Coronary artery (tissue), 2 donors: Measurements from ENCODE around the gene KCNJ10.

Experiments used
- DNase-seq: peaks from one replicate; pipeline ENCODE4 v3.0.0-alpha.2; 2017; ENCODE audit warnings: low spot score
- H3K27ac ChIP-seq, 2 donors: fragments of 200-600 bp; sonication (generic); one replicate each; pipeline ENCODE4 v1.5.1; 2016 to 2019
- H3K4me3 ChIP-seq: fragments of 200-600 bp; sonication (generic); 2 replicates; pipeline ENCODE4 v1.5.1; 2016; ENCODE audit warnings: mild to moderate bottlenecking, moderate library complexity
- TF ChIP-seq, protein P1 (sequence below): fragments of 200-600 bp; sonication (generic); IDR thresholded peaks from one replicate; pipeline ENCODE4 v1.5.1; 2019; ENCODE audit warnings: antibody characterized with exemption

Gene KCNJ10

DNA sequence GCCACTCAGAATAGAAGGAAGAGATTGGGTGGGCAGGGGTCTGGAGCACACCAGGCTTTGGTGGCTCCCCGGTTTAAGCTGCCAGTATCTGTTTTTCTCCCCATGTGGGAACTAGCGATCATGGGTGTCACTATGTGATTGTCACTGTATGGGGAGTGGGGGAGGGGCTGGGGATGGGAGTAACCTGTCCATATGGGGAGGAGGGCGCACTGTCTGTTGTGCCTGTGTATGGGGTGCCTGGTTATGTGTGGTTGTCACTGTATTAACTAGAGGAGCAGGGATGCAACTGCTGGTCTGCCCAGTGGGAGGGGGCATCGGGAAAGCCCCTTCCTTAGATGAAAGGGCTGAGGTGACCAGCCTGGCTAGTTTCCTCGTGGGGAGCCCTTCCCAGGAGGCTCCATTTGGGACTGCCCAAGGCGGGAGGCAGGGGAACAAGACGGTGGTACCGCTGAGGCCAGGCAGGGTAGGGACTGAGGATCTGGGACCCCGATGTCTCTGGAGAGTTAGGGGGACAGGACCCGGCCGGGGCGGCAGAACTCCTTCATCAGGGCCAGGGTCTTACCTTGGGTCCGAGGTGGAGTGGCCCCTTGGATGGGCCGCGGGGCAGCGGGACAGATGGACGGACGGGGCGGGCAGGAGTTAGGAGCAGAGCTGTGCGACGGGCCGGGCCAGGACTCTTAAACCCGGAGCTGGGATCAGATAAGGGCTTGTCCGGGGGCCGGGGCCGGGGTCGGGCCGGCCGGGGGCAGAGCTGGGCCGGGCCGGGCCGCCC is at the start of gene KCNJ10:
Gene KCNJ10, minus strand, starts transcription at position 701 of the 772 bp plus-strand sequence. CDS start 27,628 bp downstream, outside the sequence.
- TF ChIP-seq, protein P1, sequence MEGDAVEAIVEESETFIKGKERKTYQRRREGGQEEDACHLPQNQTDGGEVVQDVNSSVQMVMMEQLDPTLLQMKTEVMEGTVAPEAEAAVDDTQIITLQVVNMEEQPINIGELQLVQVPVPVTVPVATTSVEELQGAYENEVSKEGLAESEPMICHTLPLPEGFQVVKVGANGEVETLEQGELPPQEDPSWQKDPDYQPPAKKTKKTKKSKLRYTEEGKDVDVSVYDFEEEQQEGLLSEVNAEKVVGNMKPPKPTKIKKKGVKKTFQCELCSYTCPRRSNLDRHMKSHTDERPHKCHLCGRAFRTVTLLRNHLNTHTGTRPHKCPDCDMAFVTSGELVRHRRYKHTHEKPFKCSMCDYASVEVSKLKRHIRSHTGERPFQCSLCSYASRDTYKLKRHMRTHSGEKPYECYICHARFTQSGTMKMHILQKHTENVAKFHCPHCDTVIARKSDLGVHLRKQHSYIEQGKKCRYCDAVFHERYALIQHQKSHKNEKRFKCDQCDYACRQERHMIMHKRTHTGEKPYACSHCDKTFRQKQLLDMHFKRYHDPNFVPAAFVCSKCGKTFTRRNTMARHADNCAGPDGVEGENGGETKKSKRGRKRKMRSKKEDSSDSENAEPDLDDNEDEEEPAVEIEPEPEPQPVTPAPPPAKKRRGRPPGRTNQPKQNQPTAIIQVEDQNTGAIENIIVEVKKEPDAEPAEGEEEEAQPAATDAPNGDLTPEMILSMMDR: no peak
- H3K4me3 ChIP-seq: peak within 1 kb of the TSS; percentile 68
- no peak within 1 kb of the TSS for H3K27ac ChIP-seq
- DNase-seq: no peak

DNA sequence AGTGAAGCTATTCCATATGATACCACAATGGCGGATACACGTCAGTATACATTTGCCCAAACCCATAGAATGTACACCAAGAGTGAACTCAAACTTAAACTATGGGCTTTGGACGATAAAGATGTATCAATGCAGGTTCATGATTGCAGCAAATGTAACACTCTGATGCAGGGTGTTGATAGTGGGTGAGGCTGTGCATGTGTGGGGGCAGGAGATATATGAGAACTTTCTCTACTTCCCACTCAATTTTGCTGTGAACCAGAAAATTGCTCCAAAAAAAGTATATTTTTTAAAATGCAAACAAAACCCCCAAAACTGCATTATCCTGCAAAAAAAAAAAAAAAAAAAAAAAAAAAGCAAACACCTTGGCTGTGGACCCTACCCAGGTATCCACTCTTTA is 49.0 kb upstream of the KCNJ10 start:
- TF ChIP-seq, protein P1: no peak
- no peak for DNase-seq
- peak overlapping the region in 1 of 2 donors; percentile 91 for H3K27ac ChIP-seq
- H3K4me3 ChIP-seq: peak overlapping the region; percentile 66

DNA sequence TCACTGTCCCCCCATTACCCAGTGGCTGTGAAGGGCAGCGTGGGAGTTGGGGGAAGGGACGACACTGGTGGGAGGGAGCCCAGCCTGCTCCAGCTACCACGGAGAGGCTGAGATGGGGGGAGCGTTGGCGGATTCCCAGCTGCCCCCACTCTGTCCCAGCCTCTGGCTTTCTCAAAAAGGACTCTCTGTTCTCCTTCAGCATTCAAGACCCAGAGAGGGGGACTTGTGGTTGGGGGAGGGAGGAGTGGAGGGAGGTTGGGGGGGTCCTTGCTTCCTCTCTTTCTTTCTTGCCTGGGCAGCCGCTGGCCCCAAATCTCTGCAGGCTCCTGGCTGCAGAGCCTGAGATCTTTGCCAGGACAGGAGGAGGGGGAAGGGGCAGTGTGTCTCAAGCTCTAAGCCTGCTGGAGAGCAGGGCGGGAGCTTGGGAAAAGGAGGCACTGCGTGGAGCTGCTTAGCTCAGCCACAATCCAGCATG is 47.8 kb upstream of the KCNJ10 start:
- Histone ChIP-seq H3K27ac (peak overlapping the region; percentile 77 to 91), H3K4me3 (peak overlapping the region; percentile 66)
- no peak for DNase-seq
- TF ChIP-seq, protein P1: no peak

DNA sequence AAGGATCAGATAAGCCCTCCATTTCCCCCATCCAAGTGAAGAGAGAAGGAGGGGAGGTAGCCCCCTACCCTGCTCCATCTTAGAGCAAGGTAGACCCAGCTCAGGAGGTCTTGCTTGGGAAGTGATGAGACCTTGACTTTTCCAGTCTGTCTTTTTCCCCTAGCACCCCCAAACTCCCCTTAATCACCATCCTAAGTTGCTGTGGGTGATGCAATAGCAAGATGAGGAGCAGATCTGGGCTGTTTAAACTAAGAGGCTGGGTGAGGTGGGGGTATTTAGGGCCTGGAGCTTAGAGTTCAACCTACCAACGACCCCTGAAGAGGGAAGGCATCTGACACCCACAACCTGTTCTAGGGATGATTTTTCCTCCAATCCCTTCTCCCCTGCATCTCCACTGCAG is 47.3 kb upstream of the KCNJ10 start:
- no peak for DNase-seq
- H3K27ac ChIP-seq: peak overlapping the region; percentile 77 to 91
- peak overlapping the region; percentile 66 for H3K4me3 ChIP-seq
- TF ChIP-seq, protein P1: no peak

DNA sequence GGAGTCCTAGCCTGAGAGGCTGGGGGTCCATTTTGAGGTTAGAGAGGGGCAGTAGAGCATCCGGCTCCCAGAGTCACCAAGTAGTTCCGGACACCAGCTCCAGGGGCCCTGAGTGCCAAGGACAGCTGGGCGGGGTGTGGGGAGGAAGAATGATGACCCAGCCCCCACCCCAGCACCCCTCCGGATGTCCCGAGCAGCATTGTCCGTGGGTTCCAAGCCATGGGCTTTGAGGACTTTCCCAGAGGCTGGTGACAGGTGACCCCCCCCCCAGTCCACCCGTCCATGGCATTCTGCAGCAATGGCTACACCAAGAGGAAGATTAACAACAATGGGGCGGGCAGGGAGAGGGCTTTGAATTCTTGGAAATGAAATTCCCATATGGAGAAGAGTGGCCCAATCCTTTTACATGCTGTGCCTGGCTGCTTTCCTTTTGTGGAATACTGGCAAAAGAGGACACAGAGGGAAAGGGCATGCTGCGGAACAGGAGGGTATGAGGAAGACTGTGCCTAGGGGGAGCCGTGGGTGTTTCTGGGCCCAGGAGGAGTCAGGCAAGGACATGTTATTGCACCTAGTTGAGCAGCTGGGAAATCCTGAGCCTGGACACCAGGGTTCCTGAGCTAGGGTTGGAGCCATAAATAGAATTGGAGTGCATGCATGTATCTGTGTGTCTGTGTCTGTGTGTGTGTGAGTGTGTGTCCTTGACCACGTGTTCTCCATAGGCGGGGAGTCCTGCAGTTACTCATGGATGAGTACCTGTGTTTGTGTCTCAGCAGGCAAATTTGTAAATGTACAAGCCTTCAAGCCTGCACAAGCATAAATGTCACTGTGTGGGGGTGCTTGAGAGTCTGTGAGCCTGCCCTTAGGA is 46.6 kb upstream of the KCNJ10 start:
- H3K4me3 ChIP-seq: peak overlapping the region; percentile 66
- H3K27ac ChIP-seq: peak overlapping the region; percentile 77 to 91
- no peak for DNase-seq
- TF ChIP-seq, protein P1: no peak

DNA sequence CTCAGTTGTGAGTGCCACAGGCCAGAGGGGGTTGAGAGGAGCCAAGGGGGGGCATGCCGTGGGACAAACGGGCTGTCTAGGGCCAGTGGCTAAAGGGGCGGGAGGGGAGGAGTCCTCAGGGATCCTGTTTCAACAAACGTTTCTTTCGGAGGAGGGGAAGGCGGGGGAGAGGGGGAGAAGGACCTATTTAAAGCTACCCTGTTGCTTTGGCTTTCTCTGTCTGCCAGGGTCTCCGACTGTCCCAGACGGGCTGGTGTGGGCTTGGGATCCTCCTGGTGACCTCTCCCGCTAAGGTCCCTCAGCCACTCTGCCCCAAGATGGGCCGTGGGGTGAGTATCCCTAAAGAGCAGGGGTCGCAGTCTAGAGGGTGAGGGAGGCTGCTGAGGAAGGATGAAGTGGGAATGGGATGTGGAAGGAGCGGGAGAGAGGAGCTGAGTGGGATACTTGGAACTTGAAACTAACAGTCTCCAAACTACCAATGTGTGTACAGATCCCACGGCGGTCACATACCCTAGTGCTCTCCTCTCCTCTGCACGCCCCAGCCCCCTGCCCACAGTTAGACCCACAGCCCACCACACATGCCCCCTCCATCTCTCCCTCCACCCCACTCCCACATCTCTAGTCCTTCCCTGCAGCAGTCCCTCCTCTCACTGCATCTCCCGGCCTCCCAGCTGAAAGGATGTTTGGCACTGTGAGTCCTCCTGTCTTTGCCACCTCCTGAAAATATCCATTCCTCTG is 45.8 kb upstream of the KCNJ10 start, which contains the start of gene ATP1A2:
Gene ATP1A2, plus strand, starts transcription at position 215 of the 738 bp plus-strand sequence. Its CDS starts 103 bp downstream, at position 318.
- Histone ChIP-seq H3K4me3 (peak within 1 kb of the TSS; percentile 66), H3K27ac (peak within 1 kb of the TSS; percentile 77 to 91)
- TF ChIP-seq, protein P1: no peak
- DNase-seq: no peak
